G401.6 (cell line): ENCODE data around the gene FGGY.
"Not testable (repeated sequence)": the region's sequence is repeated elsewhere in the genome, so short reads cannot be mapped to it uniquely, and the experiment has no call there.

ENCODE experiments used
- FAIRE-seq: peaks from 2 replicates; lab custom pipeline; 2012; peaks lifted over from hg19 to GRCh38; lab: Jason Lieb, UNC

The FGGY gene

DNA sequence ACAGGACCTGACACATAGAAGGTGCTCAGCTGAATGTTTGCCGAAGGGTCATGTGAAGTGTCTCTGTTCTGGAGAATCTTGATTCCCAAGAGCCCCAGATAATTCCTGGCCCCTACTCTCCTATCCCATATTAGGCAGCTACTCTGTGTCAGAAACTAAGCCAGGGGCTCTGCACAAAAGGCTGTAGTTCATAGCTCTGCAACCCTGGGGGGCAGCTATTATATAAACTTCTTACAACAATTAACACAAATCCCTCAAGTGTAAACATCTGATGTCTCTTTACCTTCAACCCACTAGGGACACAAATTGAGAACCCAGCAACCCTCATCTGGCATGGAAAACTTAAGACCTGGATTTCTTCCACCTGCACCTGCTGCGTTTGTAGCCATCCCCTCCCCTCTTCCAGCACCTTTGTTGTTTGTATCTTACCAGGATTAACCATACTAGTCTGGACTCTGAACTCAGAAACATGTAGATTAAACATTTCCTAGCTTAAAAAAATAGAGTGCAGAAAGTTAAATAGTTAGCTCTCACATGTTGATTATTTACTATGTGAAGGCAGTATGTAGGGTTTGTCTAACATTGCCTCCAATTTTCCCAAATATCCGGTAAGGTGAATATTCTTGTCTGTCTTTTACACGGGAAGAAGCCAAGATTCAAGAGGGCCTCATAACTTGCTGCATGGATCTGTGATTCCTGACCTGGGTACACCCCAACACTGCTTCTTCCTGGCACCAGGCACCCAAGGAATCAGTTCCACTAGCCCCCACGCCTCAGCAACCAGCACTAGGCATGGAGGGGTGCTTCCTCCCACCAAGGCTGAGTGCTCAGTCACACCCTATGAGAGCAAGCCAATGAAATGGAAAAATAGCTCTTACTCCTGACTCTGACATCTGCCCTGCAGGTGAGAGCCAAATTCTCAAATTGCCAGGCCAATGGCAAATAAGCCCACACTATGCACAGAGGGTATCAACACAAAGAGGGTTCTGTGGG lies 297.2 kb downstream of the FGGY start:
- FAIRE-seq, result no peak

DNA sequence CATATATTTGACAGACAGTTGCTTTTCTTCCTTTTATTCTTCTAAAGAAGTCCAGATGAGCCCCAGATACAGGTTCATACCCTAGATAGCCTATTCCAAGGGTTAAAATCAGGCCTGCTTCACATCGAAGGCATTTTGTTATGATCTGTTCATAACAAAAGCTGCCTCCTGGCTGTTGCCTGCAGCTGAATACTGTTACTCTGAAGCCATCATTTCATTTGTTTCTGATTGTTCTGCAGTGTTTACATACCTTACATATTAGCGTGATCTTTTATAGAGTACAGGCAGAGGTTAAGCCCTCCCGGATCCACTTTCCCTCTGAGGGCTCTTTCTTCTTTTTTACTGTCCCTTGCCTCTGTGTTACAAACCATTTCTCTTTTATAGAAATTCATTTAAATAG lies 298.9 kb downstream of the FGGY start:
- FAIRE-seq, result no peak

DNA sequence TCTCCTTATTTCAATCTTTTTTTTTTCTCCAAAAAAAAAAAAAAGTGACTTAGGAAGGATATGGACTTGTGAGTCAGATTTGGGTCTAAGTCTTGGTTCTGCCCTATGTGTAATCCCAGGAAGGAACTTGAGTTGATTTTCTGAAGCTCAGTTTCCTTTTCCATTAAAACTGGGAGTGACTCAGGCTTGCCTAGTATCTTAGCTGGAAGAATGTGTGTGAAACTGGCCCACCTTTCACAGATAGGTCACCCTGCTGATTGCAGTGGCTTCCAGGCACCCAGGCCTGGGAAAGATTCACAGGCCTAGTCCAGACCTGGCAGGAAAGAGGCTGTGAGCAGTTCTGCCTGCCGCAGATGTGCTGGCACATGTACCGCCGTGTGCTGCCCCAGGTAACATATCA lies 299.5 kb downstream of the FGGY start:
- FAIRE-seq, result no peak

DNA sequence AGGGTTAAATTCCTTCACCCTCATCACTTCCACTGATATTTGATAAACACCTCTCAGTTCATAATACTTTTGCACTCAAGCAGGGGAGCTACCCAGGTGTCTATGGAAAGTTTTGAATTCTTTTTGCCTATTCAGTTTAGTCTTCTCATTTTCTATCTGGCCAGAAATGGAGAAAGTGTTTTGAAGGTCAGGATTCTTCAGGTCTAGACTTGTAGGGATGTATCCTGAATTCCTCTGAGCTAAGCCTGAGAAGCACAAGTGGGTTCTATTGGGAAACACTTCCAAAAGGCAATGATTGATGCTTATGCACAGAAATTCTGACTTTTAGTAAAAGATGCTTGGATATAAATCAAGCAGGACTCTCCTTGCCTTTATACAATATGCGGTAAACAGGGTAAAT lies 300.1 kb downstream of the FGGY start:
- no peak for FAIRE-seq

DNA sequence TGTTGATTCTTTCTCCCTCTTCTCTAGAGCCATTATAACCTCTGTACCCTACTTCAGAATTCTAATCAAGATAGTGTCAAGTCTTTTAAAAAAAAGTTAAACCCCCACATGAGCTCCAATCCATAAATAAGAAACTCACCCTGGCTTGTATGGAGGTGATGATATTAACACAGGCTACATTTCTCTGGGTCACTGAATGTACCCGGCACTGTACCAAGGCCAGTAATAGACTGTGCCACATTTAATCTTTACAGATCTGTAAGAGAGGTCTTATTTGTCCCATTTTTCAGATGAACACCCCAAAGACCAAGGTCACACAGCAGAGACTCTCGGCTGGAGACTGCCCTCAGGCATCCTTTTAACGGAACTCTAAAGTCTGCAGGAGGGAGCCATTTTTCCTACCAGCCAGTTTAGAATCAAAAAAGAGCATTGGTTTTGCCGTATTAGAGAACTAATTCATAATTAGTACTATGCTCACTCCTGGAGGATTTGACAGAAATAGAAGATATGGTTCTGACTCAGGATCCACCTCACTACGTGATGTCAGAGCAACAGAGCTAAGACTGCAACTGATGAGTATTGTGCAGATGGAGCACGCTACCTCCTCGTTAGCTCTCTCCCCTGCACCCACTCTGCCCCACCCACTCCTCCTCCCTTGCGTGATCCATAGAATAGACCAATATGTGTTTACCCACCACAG lies 300.7 kb downstream of the FGGY start:
- no peak for FAIRE-seq

DNA sequence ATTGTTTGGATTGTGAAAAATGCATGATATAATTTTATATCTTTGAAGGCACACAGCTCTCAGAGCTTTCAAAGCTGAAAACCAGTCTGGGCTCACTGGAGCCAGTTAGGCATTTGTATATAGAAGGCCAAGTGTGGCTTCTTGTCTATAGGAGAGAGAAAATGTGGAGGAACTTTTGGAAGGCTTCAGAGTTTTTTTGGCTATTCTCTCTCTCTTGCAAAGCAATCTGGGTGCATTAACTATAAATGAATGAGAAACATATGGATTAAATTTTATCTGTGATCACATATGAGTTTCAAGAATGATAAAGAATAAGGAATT lies 301.2 kb downstream of the FGGY start:
- no peak for FAIRE-seq

DNA sequence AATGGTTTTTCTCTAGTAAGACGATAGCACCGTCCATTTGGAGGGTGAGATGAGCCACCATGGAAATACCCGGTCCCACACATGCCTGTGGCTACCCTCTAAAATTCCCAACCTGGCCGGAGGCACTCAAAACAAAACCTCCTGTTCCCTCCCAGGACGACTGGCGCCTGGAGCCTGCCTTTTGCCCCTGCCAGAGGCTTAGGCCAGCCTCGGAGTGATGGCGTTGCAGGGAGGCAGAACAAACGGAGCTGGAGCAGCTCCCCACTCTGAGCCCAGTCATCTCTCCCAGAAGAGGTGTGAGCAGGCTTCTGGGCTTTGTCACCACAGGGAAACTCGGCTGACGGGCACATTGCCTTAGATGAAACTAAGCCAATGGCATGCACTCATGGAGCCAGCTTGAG lies 304.1 kb downstream of the FGGY start:
- no peak for FAIRE-seq

DNA sequence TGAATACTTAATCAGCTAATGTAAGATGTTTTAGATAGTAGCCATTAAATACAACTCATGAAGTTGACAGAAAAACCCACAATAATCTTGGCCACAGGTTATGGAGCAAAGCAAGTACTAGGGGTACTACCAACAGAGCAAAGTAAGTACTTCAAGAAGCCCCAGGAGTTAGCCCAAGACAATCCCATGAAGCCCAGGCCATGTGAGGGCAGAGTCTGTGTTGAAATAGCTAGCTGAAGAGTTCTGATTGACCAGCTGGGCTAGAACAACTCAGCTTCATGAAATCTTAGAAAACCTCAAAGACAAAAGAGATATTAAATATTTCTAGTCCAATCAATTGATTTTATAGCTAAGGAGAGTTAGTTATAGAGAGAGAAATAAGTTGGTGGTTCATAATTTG lies 304.9 kb downstream of the FGGY start:
- no peak for FAIRE-seq

DNA sequence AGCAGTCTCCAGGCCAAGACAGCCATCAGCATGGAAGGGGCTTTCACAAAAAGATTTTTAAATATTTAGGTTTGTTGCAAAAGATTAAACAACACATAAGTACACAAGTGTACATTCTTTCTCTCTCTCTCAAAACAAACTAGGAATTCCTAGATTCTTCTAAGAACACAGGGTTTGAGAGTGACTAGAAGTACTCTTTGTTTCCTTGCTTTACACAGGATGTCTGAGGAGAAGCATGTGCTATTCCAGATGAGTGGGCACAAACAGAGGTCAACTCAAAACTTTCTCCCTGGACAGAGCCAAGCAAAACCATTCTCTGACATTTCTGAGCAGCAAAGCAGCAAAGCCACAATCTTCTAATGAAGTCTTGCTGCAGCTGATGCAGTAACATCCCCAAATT lies 307.3 kb downstream of the FGGY start:
- FAIRE-seq, result no peak

DNA sequence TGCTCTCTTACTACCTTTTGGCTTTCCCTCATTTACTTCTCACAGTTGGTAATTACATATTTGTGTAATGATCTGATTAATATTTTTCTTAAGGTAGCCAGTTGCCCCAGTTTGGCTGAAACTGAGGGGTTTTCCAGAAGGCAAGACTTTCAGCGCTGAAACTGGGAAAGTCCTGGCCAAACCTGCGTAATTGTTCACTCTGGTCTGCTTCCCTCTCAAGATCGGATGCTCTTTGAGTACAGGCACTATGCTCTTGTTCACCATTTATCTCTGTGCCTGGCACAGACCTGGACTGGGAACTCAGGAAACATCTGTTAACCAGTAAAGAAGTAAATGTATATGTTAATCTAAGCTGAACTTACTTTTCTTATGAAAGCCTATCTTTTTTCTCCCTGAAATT lies 308.3 kb downstream of the FGGY start:
- no peak for FAIRE-seq

DNA sequence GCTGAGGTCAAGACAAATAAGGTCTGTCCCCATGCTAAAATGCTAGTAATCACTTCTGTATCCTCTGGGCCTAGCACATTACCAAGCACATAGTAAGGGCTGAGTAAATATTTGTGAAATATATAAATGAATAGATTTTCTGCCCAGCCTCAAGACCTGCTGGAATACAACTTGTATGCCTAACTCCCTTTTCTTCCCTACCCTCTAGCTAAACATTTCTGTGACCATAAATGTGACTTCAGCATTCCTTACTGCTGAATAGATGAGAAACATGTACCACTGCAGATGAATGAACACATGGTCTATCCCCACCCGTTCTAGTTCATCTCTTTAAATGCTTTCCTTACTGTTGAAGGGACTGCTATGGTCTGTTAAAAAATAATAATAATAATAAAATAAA lies 308.9 kb downstream of the FGGY start:
- no peak for FAIRE-seq

DNA sequence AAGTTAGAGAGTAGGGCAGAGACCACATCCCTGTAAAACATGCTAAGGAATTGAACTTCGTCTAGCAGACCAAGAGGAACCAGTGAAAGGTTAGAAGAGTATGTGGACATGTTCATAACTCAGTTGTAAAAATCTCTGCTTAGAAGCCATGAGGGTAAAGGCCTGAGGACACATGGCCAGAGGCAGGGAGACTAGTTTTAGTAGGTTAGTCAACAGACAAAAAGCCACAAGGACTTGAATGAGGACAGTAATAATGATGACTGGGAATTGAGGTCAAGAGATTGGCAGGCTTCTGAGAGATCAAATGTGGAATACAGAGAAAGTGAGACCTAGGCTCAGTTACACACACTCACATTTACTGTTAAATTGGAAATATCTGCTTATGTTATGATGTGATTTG lies 312.4 kb downstream of the FGGY start:
- FAIRE-seq, result no peak

DNA sequence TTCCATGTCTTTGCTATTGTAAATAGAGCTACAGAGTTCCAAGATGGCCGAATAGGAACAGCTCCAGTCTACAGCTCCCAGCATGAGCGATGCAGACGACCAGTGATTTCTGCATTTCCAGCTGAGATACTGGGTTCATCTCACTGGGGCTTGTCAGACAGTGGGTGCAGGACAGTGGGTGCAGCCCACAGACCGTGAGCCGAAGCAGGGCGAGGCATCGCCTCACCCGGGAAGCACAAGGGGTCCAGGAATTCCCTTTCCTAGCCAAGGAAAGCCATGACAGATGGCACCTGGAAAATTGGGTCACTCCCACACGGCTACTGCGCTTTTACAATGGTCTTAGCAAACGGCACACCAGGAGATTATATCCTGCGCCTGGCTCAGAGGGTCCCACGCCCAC lies 313.6 kb downstream of the FGGY start:
- FAIRE-seq, result not testable (repeated sequence)

DNA sequence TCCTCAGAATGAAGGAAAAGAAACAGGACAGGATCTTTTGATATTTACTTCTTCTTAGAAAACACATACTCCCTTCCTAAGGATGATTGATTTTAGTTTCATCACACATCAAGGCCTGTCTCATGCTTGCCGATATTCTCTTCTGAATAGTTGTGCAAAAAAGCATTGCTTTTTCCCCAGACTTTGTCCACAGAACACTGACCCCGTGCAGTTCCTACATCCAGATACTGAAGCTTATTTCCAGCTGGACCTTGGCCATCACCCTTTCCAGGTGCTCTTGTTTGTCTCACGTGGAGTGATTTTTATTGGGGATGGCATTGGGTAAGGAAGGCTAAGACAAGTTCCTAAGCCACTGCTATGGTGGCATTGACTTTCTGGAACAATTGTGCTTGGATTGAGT lies 320.5 kb downstream of the FGGY start:
- no peak for FAIRE-seq

DNA sequence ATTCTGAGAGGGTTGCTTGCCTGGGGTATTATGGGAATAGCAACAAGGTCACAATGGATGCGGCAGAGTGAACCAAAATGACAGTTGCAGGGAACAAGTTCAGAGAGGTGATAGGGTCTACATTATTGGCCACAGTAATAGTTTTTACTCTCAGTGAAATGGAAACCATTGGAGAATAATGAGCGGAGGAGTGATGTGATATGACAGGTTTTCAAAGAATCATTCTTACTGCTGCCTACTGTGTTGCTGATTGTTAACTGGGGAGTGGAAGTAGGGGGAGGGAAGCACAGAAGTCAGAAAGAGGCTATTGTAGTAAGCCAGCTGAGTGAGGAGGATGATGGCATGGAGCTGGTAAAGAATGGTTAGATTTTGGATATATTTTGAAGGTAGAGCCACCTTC lies 322.7 kb downstream of the FGGY start:
- no peak for FAIRE-seq

DNA sequence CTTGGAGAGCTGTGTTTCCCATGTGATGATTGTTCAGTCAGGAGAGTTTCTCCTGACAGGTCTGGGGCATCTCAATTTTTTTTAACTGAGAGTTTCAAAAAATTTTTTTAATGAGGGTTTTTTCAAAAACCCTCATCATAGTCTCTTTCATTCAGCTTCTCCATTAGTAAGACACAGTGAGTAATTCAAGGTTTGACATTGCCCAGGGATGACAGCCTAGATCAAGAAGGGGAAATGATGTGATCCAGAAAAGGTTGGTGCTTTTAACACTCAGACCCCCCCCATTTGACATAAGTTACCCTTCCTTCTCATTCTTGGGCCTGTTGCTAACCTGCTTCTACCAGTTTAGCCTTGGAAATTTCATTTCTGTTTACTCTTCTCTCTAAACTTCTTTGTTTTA lies 328.5 kb downstream of the FGGY start:
- FAIRE-seq, result no peak

DNA sequence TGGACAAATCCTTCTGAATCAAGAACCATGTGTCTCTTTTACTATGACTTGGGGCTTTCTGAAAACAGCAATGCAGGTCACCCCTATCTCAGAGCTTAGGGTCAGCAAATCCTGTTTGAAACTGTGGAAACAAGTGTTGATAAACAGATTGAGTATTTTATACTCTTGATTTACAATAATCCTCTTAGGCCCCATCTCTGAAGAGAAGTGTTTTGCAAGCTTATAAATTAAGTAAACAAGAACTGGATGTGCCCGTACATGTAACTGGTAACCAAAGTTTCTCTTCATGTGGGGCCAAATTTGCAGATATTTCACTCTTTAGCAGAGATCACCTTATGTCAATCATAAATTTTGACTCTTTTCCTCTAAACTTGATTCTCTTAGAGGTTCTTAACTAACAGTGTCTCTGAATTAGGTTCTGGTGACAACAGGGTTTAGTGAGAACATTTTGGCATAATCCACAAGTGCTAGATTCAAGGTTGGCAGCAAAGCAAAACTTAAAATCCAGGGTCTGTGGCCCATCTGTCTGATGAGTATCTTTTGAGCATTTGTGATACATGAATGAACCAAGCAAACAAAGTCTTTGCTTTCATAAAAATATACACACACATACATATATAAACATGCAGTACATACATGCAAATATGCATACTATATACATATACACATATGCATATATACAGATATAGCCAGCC lies 334.8 kb downstream of the FGGY start:
- FAIRE-seq, result no peak

DNA sequence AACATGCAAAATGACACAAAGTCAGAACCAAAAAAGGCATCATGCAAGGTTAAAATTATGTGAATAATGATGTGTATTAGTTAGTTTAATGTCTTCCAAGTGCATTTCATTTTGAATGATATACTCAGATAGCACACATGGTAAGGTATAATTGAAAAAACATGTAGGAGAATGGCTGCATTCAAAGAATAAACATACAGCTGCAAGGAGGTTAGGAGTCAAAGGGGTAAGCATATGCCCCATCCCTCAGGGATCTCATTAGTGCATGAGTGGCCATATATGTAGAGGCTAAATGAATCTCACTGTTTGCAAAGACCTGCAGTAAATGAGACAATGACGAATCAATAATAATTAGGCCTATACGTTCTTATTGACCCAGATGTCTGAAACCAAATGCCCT lies 338.2 kb downstream of the FGGY start:
- FAIRE-seq, result no peak

DNA sequence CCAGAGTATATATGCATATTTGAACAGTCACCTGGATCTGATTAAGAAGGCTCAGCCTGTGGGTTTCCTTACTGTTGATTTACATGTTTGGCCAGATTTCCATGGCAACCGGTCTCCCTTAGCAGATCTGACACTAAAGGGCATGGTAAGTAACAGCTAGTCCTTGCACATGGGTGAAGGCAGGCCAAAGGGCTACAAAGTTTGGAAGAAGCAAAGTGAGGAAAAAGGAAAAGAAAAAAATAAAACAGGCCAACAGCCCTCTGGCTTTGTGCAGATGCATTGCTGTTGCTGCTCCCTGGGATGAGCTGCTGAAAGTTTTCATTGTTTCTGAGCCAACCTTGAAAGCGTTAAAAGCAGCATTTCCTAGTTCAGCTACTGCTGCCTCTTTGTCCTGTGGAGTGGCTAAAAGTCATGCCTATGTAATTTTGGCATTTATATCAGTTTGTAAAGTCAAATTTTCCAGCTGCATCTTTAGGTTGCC lies 341.4 kb downstream of the FGGY start:
- no peak for FAIRE-seq

DNA sequence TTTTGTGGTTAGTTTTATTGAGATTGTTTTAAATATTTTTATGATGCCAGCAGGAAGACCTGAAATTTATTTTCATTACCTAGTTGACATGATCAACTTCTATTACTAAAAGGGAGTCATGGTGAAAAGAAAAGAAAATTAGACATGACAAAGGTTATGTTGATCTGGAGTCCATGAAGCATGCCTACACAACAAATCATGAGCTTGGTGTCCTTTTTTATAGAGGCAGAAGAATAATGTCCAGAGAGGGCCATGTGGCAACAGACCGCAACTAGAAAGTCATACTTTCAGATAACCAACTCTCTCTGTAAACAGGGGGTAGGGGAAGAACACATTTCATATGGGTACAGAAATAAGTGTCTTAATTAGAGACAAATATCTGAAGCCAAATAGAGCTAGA lies 342.4 kb downstream of the FGGY start:
- no peak for FAIRE-seq

DNA sequence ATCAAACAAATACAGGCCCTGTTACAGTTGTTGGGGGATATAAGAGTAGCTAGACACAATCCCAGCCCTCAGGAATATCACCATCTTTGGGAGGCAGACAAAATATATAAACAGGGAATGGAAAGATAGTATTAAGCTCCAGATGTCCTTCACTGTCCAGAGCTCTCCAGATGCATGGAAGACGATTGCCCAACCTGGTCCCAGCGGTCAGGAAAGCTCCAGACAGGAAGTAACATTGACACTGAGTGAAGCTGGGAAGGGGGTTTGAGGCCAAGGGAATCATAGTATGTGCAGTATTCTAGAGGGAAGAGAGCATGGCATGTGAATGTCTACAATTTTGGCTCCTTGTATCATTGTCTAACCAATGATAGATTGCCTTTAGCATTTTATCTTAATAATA lies 344.0 kb downstream of the FGGY start:
- FAIRE-seq, result no peak

DNA sequence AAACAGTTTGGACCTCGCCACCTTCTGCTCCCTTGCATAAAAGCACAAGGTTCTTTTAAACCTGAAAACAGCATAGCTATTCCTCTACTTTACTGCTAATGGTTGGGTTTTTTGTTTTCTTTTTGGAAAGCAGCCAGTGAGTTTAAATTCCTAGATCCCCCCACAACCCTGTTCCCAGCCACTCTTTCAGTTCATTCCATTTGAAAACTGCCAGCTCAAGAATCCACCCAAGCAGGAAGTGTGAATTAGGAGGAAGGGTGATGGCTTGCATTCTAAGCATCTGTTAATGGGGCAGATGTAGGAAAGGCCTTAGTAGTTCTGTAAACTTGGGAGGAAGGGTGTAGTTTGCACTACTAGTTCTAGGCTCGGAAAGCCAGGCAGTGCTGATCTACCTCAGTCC lies 344.9 kb downstream of the FGGY start:
- FAIRE-seq, result no peak

DNA sequence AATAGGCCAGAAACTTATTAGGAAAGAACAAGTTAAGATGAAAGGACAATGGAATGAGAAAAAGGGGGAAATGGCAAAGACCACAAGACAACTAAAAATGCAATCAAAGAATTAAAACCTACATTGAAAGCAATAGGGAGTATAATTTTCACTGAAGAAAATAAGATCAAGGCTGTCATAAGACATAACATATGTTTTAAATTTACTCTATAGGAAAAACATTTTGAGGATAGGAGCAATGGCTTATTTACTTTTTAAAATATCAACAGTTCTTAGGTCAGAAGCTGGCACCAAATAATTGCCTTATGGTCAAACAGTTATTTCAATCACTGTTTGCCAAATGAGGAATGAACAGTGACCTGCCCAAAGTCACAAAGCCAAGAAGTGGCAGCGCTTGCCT lies 346.6 kb downstream of the FGGY start:
- FAIRE-seq, result no peak
